CD4-positive, alpha-beta memory T cell (primary cell): ENCODE data around the gene MTAP. TPM values are rescaled to one million over a fixed set of nuclear protein-coding genes. Genes with fewer than 3 reads are reported as not detected.

Experiments
- CTCF ChIA-PET: fragments of 350-600 bp; sonication (Branson Sonifier 250); formaldehyde crosslinking; loops from one replicate; lab custom pipeline; 2021; ENCODE audit warnings: inconsistent platforms; ENCODE audit not compliant: partially characterized antibody; lab: Charles Lee
- POLR2A ChIA-PET: fragments of 350-600 bp; sonication (Branson Sonifier 250); formaldehyde crosslinking; loops from one replicate; lab custom pipeline; 2021; ENCODE audit not compliant: partially characterized antibody; lab: Charles Lee
- DNase-seq, 5 donors: peaks; one replicate each; pipeline versions ENCODE4 v3.0.0 to v3.0.0-alpha.2; 2020 to 2022; ENCODE audit warnings: mixed read lengths in 1 of 5
- H3K27ac ChIP-seq: one replicate; pipeline ENCODE4 v1.7.0; 2013; ENCODE audit warnings: low read depth, low read length
- H3K27me3 ChIP-seq: 2 replicates; pipeline ENCODE4 v1.7.0; 2013; ENCODE audit warnings: mild to moderate bottlenecking, low read length, moderate library complexity; ENCODE audit not compliant: insufficient read depth
- H3K36me3 ChIP-seq: 2 replicates; pipeline ENCODE4 v1.7.0; 2013; ENCODE audit warnings: mild to moderate bottlenecking, low read length, moderate library complexity; ENCODE audit not compliant: insufficient read depth
- H3K4me1 ChIP-seq: 2 replicates; pipeline ENCODE4 v1.7.0; 2013; ENCODE audit warnings: mild to moderate bottlenecking, low read length, moderate library complexity; ENCODE audit not compliant: insufficient read depth
- H3K4me3 ChIP-seq, 2 donors: one replicate each; pipeline ENCODE4 v1.7.0; 2013; ENCODE audit warnings: low read length in 2 of 2, mild to moderate bottlenecking in 1 of 2
- H3K9me3 ChIP-seq, 2 donors: one replicate each; pipeline ENCODE4 v1.7.0; 2013; ENCODE audit warnings: low read length in 2 of 2, control low read depth in 1 of 2; ENCODE audit not compliant: control insufficient read depth in 1 of 2
- H3K27ac Mint-ChIP-seq, 7 donors: one replicate each; pipeline ENCODE4 v1.8.0; 2020 to 2021; ENCODE audit warnings: mixed read lengths in 7 of 7, mild to moderate bottlenecking in 6 of 7, inconsistent platforms in 3 of 7, moderate library complexity in 3 of 7
- H3K27me3 Mint-ChIP-seq, 2 donors: one replicate each; pipeline ENCODE4 v1.8.0; 2020 to 2021; ENCODE audit warnings: mixed read lengths in 2 of 2
- H3K36me3 Mint-ChIP-seq, 2 donors: one replicate each; pipeline ENCODE4 v1.8.0; 2020 to 2021; ENCODE audit warnings: mixed read lengths in 2 of 2, inconsistent platforms in 1 of 2, mild to moderate bottlenecking in 1 of 2
- H3K4me1 Mint-ChIP-seq, 4 donors: one replicate each; pipeline ENCODE4 v1.8.0; 2020 to 2021; ENCODE audit warnings: mixed read lengths in 4 of 4, mild to moderate bottlenecking in 1 of 4
- H3K4me3 Mint-ChIP-seq, 8 donors: one replicate each; pipeline ENCODE4 v1.8.0; 2020 to 2021; ENCODE audit warnings: mixed read lengths in 8 of 8, mild to moderate bottlenecking in 7 of 8, moderate library complexity in 6 of 8, inconsistent platforms in 3 of 8
- H3K9me3 Mint-ChIP-seq, 8 donors: one replicate each; pipeline ENCODE4 v1.8.0; 2020 to 2021; ENCODE audit warnings: mixed read lengths in 8 of 8, mild to moderate bottlenecking in 5 of 8, inconsistent platforms in 3 of 8, moderate library complexity in 1 of 8
- intact Hi-C: fragments of 100-400 bp; cut with micrococcal nuclease; formaldehyde crosslinking; loops from one replicate; pipeline ENCODE4 v1.15.1; 2023
- polyA plus RNA-seq, 2 donors: library from polyadenylated mRNA; unstranded; fragments of 300-500 nt; fragmentation: Illumina TruSeq; gene quantifications; one replicate each; pipeline ENCODE4 v1.2.3, GENCODE V29; 2021
- total RNA-seq, 2 experiments: library from RNA; stranded (reverse); gene quantifications; one replicate each; pipeline ENCODE4 v1.2.3, GENCODE V29; 2021

The MTAP gene
- total and polyA plus RNA-seq, 4 experiments from 2014 or later, result 21.1 to 47.9 (median 34.0) TPM

- Mint-ChIP-seq H3K9me3 (peaks cover 0 to 88% (median 68%) of the 10 kb centered on the region in 8 donors), H3K4me3 (no peak overlapping the region), H3K27ac (no peak overlapping the region), H3K36me3 (peaks cover 22 to 30% of the 10 kb centered on the region in 2 donors), H3K27me3 (no peaks in the 10 kb centered on the region), H3K4me1 (no peaks in the 10 kb centered on the region)
- no peaks in the 10 kb centered on the region for H3K4me1 ChIP-seq
- ChIA-PET CTCF (interaction anchor here (1.1 to 1.5 kb wide), 3 partner anchors 12 to 88 kb away, joined by 3 to 5 read pairs (median 4); no protein-coding TSS in a partner anchor), POLR2A (no interaction called here)
- no peak for DNase-seq
- H3K9me3 ChIP-seq, result no peaks in the 10 kb centered on the region
- no peaks in the 10 kb centered on the region for H3K36me3 ChIP-seq
- H3K27me3 ChIP-seq, result no peaks in the 10 kb centered on the region
- no peak overlapping the region for H3K27ac ChIP-seq
- no peak overlapping the region for H3K4me3 ChIP-seq
- intact Hi-C loops, result loop anchor here (5.0 kb wide), 1 partner anchor 49 kb away; no protein-coding TSS in a partner anchor
These were observed 99.1 kb downstream of the MTAP start for GRCh38 chr9:21901546-21901945.

GRCh38 chr9:21902136-21902535 lies 99.7 kb downstream of the MTAP start:
- Histone ChIP-seq H3K27me3 (no peaks in the 10 kb centered on the region), H3K36me3 (no peaks in the 10 kb centered on the region), H3K4me3 (no peak overlapping the region), H3K27ac (no peak overlapping the region), H3K4me1 (no peaks in the 10 kb centered on the region), H3K9me3 (no peaks in the 10 kb centered on the region)
- Mint-ChIP-seq H3K4me1 (no peaks in the 10 kb centered on the region), H3K4me3 (no peak overlapping the region), H3K36me3 (peaks cover 26 to 30% of the 10 kb centered on the region in 2 donors), H3K27me3 (no peaks in the 10 kb centered on the region), H3K9me3 (peaks cover 0 to 88% (median 68%) of the 10 kb centered on the region in 8 donors), H3K27ac (no peak overlapping the region)
- no peak for DNase-seq
- CTCF ChIA-PET, result interaction anchor here (1.3 to 1.5 kb wide), 2 partner anchors 18 to 89 kb away, joined by 4 to 5 read pairs; no protein-coding TSS in a partner anchor
- POLR2A ChIA-PET, result no interaction called here
- intact Hi-C loops, result loop anchor here (5.0 kb wide), 1 partner anchor 50 kb away; no protein-coding TSS in a partner anchor

- Mint-ChIP-seq H3K9me3 (peaks cover 0 to 89% (median 68%) of the 10 kb centered on the region in 8 donors), H3K27me3 (no peaks in the 10 kb centered on the region), H3K27ac (no peak overlapping the region), H3K36me3 (peaks cover 27 to 37% of the 10 kb centered on the region in 2 donors), H3K4me1 (no peaks in the 10 kb centered on the region), H3K4me3 (no peak overlapping the region)
- H3K4me1 ChIP-seq, result no peaks in the 10 kb centered on the region
- no peaks in the 10 kb centered on the region for H3K27me3 ChIP-seq
- DNase-seq, result no peak
- CTCF ChIA-PET, result no interaction called here
- no peak overlapping the region for H3K27ac ChIP-seq
- POLR2A ChIA-PET, result interaction anchor here (0.9 kb wide), 1 partner anchor 16 kb away, joined by 3 read pairs; no protein-coding TSS in a partner anchor
- peaks cover 0 to 4% of the 10 kb centered on the region in 2 donors for H3K9me3 ChIP-seq
- no peak overlapping the region for H3K4me3 ChIP-seq
- intact Hi-C loops, result loop anchor here (5.0 kb wide), 1 partner anchor 51 kb away; no protein-coding TSS in a partner anchor
- H3K36me3 ChIP-seq, result no peaks in the 10 kb centered on the region
These were observed 101.0 kb downstream of the MTAP start for GRCh38 chr9:21903380-21903965.

GRCh38 chr9:21904371-21904770 lies 101.9 kb downstream of the MTAP start:
- Mint-ChIP-seq H3K27ac (peak overlapping the region in 1 of 7 donors; percentile 81), H3K4me1 (no peaks in the 10 kb centered on the region), H3K4me3 (no peak overlapping the region), H3K9me3 (peaks cover 0 to 89% (median 68%) of the 10 kb centered on the region in 8 donors), H3K36me3 (peaks cover 31 to 43% of the 10 kb centered on the region in 2 donors), H3K27me3 (no peaks in the 10 kb centered on the region)
- Histone ChIP-seq H3K4me1 (no peaks in the 10 kb centered on the region), H3K27me3 (no peaks in the 10 kb centered on the region), H3K4me3 (no peak overlapping the region), H3K27ac (no peak overlapping the region), H3K9me3 (peaks cover 0 to 7% of the 10 kb centered on the region in 2 donors), H3K36me3 (no peaks in the 10 kb centered on the region)
- CTCF ChIA-PET, result no interaction called here
- DNase-seq, result no peak
- intact Hi-C loops, result loop anchor here (5.0 kb wide), 1 partner anchor 52 kb away; no protein-coding TSS in a partner anchor
- POLR2A ChIA-PET, result no interaction called here

- H3K27me3 Mint-ChIP-seq, result no peaks in the 10 kb centered on the region
- CTCF ChIA-PET, result no interaction called here
- Histone ChIP-seq H3K9me3 (peaks cover 0 to 11% of the 10 kb centered on the region in 2 donors), H3K27ac (no peak overlapping the region), H3K4me3 (no peak overlapping the region), H3K4me1 (no peaks in the 10 kb centered on the region), H3K36me3 (no peaks in the 10 kb centered on the region), H3K27me3 (no peaks in the 10 kb centered on the region)
- peaks cover 33 to 45% of the 10 kb centered on the region in 2 donors for H3K36me3 Mint-ChIP-seq
- intact Hi-C loops, result loop anchor here (5.0 kb wide), 1 partner anchor 52 kb away; no protein-coding TSS in a partner anchor
- no peak overlapping the region for H3K27ac Mint-ChIP-seq
- no peak for DNase-seq
- POLR2A ChIA-PET, result no interaction called here
- no peaks in the 10 kb centered on the region for H3K4me1 Mint-ChIP-seq
- H3K9me3 Mint-ChIP-seq, result peaks cover 0 to 89% (median 66%) of the 10 kb centered on the region in 8 donors
- H3K4me3 Mint-ChIP-seq, result no peak overlapping the region
These were observed 102.3 kb downstream of the MTAP start for GRCh38 chr9:21904776-21905175.

- Histone ChIP-seq H3K4me3 (no peak overlapping the region), H3K27me3 (no peaks in the 10 kb centered on the region), H3K27ac (no peak overlapping the region), H3K9me3 (peaks cover 0 to 11% of the 10 kb centered on the region in 2 donors), H3K4me1 (no peaks in the 10 kb centered on the region), H3K36me3 (no peaks in the 10 kb centered on the region)
- Mint-ChIP-seq H3K27me3 (no peaks in the 10 kb centered on the region), H3K36me3 (peaks cover 25 to 49% of the 10 kb centered on the region in 2 donors), H3K4me3 (peak overlapping the region in 1 of 8 donors; percentile 29), H3K4me1 (no peaks in the 10 kb centered on the region), H3K9me3 (peaks cover 0 to 87% (median 59%) of the 10 kb centered on the region in 8 donors), H3K27ac (peak overlapping the region in 1 of 7 donors; percentile 11)
- POLR2A ChIA-PET, result no interaction called here
- CTCF ChIA-PET, result no interaction called here
- intact Hi-C loops, result no loop called here
- DNase-seq, result no peak
These were observed 103.8 kb downstream of the MTAP start for GRCh38 chr9:21906213-21906612.

- H3K4me3 ChIP-seq, result no peak overlapping the region
- DNase-seq, result no peak
- ChIA-PET CTCF (interaction anchor here (1.1 kb wide), 1 partner anchor 102 kb away, joined by 8 read pairs; the partner anchor contains the start of gene CDKN2B), POLR2A (no interaction called here)
- H3K9me3 Mint-ChIP-seq, result peaks cover 0 to 87% (median 62%) of the 10 kb centered on the region in 8 donors
- intact Hi-C loops, result no loop called here
- H3K4me1 Mint-ChIP-seq, result no peaks in the 10 kb centered on the region
- peaks cover 0 to 11% of the 10 kb centered on the region in 2 donors for H3K9me3 ChIP-seq
- no peak overlapping the region for H3K27ac Mint-ChIP-seq
- no peaks in the 10 kb centered on the region for H3K4me1 ChIP-seq
- H3K36me3 ChIP-seq, result no peaks in the 10 kb centered on the region
- H3K4me3 Mint-ChIP-seq, result no peak overlapping the region
- H3K27me3 ChIP-seq, result no peaks in the 10 kb centered on the region
- no peaks in the 10 kb centered on the region for H3K27me3 Mint-ChIP-seq
- peaks cover 22 to 54% of the 10 kb centered on the region in 2 donors for H3K36me3 Mint-ChIP-seq
- no peak overlapping the region for H3K27ac ChIP-seq
These were observed 104.4 kb downstream of the MTAP start for GRCh38 chr9:21906881-21907280.
